MM.1S (cell line): ENCODE measurements around the gene UBTD1.

Experiments used
- EZH2 ChIP-seq: fragments of 300-600 bp; sonication (generic); optimal IDR thresholded peaks from 2 replicates; pipeline ENCODE3; 2017; ENCODE audit warnings: low read depth, mild to moderate bottlenecking, antibody characterized with exemption, low read length, mixed read lengths
- TF ChIP-seq, protein P1 (sequence below): fragments of 300-600 bp; sonication (generic); IDR thresholded peaks from 2 replicates; pipeline ENCODE4 v1.5.1; 2016; ENCODE audit warnings: antibody characterized with exemption, low read length, mixed read lengths

DNA sequence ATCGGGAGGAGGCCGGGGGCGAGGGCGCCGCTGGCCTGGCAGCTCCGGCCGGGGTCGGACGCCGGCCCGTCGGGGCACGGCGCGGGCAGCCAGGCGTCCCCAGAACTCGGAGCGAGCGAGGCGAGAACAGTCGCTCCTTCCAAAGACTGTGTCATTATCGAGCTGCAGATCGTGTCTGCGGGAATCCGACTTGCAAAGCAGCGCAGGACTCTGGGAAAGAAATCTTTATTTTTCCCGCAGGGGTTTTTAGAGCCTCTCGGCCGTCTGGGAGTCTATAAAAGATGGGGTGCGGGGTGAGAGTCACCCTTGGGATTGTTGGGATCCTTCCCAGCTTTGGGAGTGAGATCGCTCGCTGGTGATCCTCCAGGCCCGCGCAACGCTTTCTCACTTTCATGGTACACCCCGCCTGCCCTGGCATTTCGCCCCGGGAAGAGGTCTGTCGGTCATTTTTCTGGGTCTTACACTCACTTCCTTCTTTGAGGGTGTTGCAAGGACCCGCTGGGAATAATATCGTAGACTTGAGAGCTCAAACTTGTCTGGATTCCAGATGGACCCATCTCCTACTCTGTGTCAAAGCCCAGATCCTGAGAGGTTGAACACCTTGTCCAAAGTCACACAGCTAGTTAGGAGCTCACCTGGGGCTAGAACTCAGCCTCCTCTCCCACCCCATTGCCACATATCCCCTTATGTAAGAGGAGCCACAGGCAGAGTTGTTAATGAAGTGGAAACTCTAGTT is 1.0 kb downstream of the UBTD1 start:
- TF ChIP-seq EZH2, result no peak
- TF ChIP-seq, protein P1, sequence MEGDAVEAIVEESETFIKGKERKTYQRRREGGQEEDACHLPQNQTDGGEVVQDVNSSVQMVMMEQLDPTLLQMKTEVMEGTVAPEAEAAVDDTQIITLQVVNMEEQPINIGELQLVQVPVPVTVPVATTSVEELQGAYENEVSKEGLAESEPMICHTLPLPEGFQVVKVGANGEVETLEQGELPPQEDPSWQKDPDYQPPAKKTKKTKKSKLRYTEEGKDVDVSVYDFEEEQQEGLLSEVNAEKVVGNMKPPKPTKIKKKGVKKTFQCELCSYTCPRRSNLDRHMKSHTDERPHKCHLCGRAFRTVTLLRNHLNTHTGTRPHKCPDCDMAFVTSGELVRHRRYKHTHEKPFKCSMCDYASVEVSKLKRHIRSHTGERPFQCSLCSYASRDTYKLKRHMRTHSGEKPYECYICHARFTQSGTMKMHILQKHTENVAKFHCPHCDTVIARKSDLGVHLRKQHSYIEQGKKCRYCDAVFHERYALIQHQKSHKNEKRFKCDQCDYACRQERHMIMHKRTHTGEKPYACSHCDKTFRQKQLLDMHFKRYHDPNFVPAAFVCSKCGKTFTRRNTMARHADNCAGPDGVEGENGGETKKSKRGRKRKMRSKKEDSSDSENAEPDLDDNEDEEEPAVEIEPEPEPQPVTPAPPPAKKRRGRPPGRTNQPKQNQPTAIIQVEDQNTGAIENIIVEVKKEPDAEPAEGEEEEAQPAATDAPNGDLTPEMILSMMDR, result no peak
